ENCODE results near the gene SPRR4.

Gene SPRR4

GRCh38 chr1:152977614-152978013, 7.2 kb downstream of the SPRR4 start:
- no peak for DNase-seq (ENCODE audit: low spot score)
- Histone ChIP-seq H3K27ac (no peak overlapping the region), H3K4me3 (no peak overlapping the region)
- no peak for TF ChIP-seq CTCF (IDR thresholded peaks at IDR 0.05)

GRCh38 chr1:152980676-152981075, 10.2 kb downstream of the SPRR4 start:
- no peak overlapping the region for H3K4me3 ChIP-seq
- no peak overlapping the region for H3K27ac ChIP-seq
- no peak for TF ChIP-seq CTCF (IDR thresholded peaks at IDR 0.05)
- DNase-seq (ENCODE audit: low spot score), result no peak

- Histone ChIP-seq H3K4me3 (no peak overlapping the region), H3K27ac (no peak overlapping the region)
- no peak for DNase-seq (ENCODE audit: low spot score)
- no peak for TF ChIP-seq CTCF (IDR thresholded peaks at IDR 0.05)
Measured at GRCh38 chr1:152981146-152981871, 10.9 kb downstream of the SPRR4 start.

- Histone ChIP-seq H3K4me3 (no peak overlapping the region), H3K27ac (no peak overlapping the region)
- DNase-seq (ENCODE audit: low spot score), result no peak
- TF ChIP-seq CTCF (IDR thresholded peaks at IDR 0.05), result no peak
Measured at GRCh38 chr1:152982076-152982475, 11.6 kb downstream of the SPRR4 start.

- Histone ChIP-seq H3K27ac (no peak overlapping the region), H3K4me3 (no peak overlapping the region)
- no peak for DNase-seq (ENCODE audit: low spot score)
- no peak for TF ChIP-seq CTCF (IDR thresholded peaks at IDR 0.05)
Measured at GRCh38 chr1:152983234-152983633, 12.8 kb downstream of the SPRR4 start.

- no peak for TF ChIP-seq CTCF (IDR thresholded peaks at IDR 0.05)
- no peak for DNase-seq (ENCODE audit: low spot score)
- Histone ChIP-seq H3K4me3 (no peak within 1 kb of the TSS), H3K27ac (no peak within 1 kb of the TSS)
Measured at GRCh38 chr1:152983743-152984142, 13.3 kb downstream of the SPRR4 start, which contains the start of gene SPRR1A. SPRR1A (plus strand) TSS chr1:152984081; CDS start chr1:152985231, 1,150 bp downstream.

GRCh38 chr1:152986578-152986977, 16.1 kb downstream of the SPRR4 start:
- no peak for DNase-seq (ENCODE audit: low spot score)
- no peak overlapping the region for H3K4me3 ChIP-seq
- no peak overlapping the region for H3K27ac ChIP-seq
- no peak for TF ChIP-seq CTCF (IDR thresholded peaks at IDR 0.05)
